Stimulated activated CD4-positive, alpha-beta T cell treated with anti-CD3 and anti-CD28 coated beads, Interleukin-1b, Interleukin-23, amount 100 ng/mL, for 1 hour (primary cell): Measurements from ENCODE around the gene UNG.

Experiments
- DNase-seq, 2 donors: peaks; one replicate each; pipeline ENCODE4 v3.0.0-alpha.2; 2020; ENCODE audit warnings: low read depth in 2 of 2

The UNG gene

GRCh38 chr12:109156036-109156435, 58.6 kb downstream of the UNG start:
- DNase-seq: no peak

GRCh38 chr12:109156586-109156985, 59.2 kb downstream of the UNG start:
- no peak for DNase-seq

GRCh38 chr12:109157986-109158385, 60.6 kb downstream of the UNG start:
- no peak for DNase-seq

GRCh38 chr12:109160433-109160832, 63.0 kb downstream of the UNG start:
- no peak for DNase-seq
